ENCODE data around the gene EEPD1. TPM values are rescaled to one million over a fixed set of nuclear protein-coding genes. Genes with fewer than 3 reads are reported as not detected.

Gene EEPD1
- total RNA-seq, 6 experiments from 2014 or later, result 5.9 to 18.6 (median 10.6) TPM

- TF ChIP-seq POLR2A (IDR thresholded peaks at IDR 0.05) (no peak), CTCF (IDR thresholded peaks at IDR 0.05) (no peak)
- no peaks in the 10 kb centered on the region for H3K9me3 ChIP-seq
- WGBS (ENCODE audit: insufficient coverage, low coverage, low lambda C conversion rate, missing lambda C conversion rate), result 72% methylated on average over 3 of the region's 3 CpGs
- H3K4me1 ChIP-seq, result peaks cover 0 to 30% (median 7%) of the 10 kb centered on the region in 4 donors
- no peak overlapping the region for H3K27ac ChIP-seq
- intact Hi-C loops (cut with DNase I), result no loop called here
- no peak overlapping the region for H3K4me3 ChIP-seq
- H3K27me3 ChIP-seq, result no peaks in the 10 kb centered on the region
- ATAC-seq, result peak in 1 of 4 donors; percentile 43
- no peaks in the 10 kb centered on the region for H3K36me3 ChIP-seq
- DNase-seq, result no peak
These were observed 113.6 kb downstream of the EEPD1 start for GRCh38 chr7:36266683-36267082.

- no peaks in the 10 kb centered on the region for H3K27me3 ChIP-seq
- TF ChIP-seq CTCF (IDR thresholded peaks at IDR 0.05) (no peak), POLR2A (IDR thresholded peaks at IDR 0.05) (no peak)
- DNase-seq (no peak), ATAC-seq (peak in 1 of 4 donors; percentile 3)
- H3K36me3 ChIP-seq, result no peaks in the 10 kb centered on the region
- H3K9me3 ChIP-seq, result no peaks in the 10 kb centered on the region
- intact Hi-C loops (cut with DNase I), result no loop called here
- peaks cover 0 to 27% (median 12%) of the 10 kb centered on the region in 4 donors for H3K4me1 ChIP-seq
- no peak overlapping the region for H3K4me3 ChIP-seq
- H3K27ac ChIP-seq, result peak overlapping the region; percentile 54 to 87 (median 58)
- WGBS (ENCODE audit: insufficient coverage, low coverage, low lambda C conversion rate, missing lambda C conversion rate), result 60% methylated on average over 2 of the region's 2 CpGs
These were observed 119.1 kb downstream of the EEPD1 start for GRCh38 chr7:36272211-36272566.

GRCh38 chr7:36272567-36273269 lies 119.7 kb downstream of the EEPD1 start:
- Histone ChIP-seq H3K27me3 (no peaks in the 10 kb centered on the region), H3K4me3 (no peak overlapping the region), H3K36me3 (no peaks in the 10 kb centered on the region), H3K4me1 (peaks cover 0 to 27% (median 12%) of the 10 kb centered on the region in 4 donors), H3K9me3 (no peaks in the 10 kb centered on the region), H3K27ac (peak overlapping the region; percentile 58 to 91 (median 87))
- WGBS (ENCODE audit: insufficient coverage, low coverage, low lambda C conversion rate, missing lambda C conversion rate), result 54% methylated on average over 5 of the region's 15 CpGs
- intact Hi-C loops (cut with DNase I), result no loop called here
- peak; percentile 75 to 93 (median 89) for DNase-seq
- ATAC-seq, result peak; percentile 92 to 98 (median 94)
- no peak for TF ChIP-seq CTCF (IDR thresholded peaks at IDR 0.05)
- no peak for TF ChIP-seq POLR2A (IDR thresholded peaks at IDR 0.05)

GRCh38 chr7:36273836-36274235 lies 120.8 kb downstream of the EEPD1 start:
- Histone ChIP-seq H3K4me3 (no peak overlapping the region), H3K4me1 (peaks cover 0 to 27% (median 12%) of the 10 kb centered on the region in 4 donors), H3K27me3 (no peaks in the 10 kb centered on the region), H3K27ac (peak overlapping the region; percentile 77 to 91 (median 87)), H3K36me3 (no peaks in the 10 kb centered on the region), H3K9me3 (no peaks in the 10 kb centered on the region)
- intact Hi-C loops (cut with DNase I), result no loop called here
- 14% methylated on average over 2 of the region's 4 CpGs for WGBS (ENCODE audit: insufficient coverage, low coverage, low lambda C conversion rate, missing lambda C conversion rate)
- TF ChIP-seq CTCF (IDR thresholded peaks at IDR 0.05) (no peak), POLR2A (IDR thresholded peaks at IDR 0.05) (no peak)
- peak in 1 of 3 donors; percentile 44 for DNase-seq
- ATAC-seq, result no peak
